ENCODE results near the gene GRIK4.
"Not testable (repeated sequence)": the region's sequence is repeated elsewhere in the genome, so short reads cannot be mapped to it uniquely, and the experiment has no call there.

The GRIK4 gene

GRCh38 chr11:120750647-120751549 lies 239.3 kb downstream of the GRIK4 start:
- Histone ChIP-seq H2AFZ (ENCODE audit: low read depth, low read length) (no peak overlapping the region), H3K4me1 (ENCODE audit: insufficient read depth, low read length) (no peaks in the 10 kb centered on the region), H3K9me3 (ENCODE audit: low read length) (no peaks in the 10 kb centered on the region), H3K4me3 (ENCODE audit: low read length) (no peak overlapping the region), H3K27me3 (ENCODE audit: insufficient read depth, low read length) (no peaks in the 10 kb centered on the region), H3K36me3 (ENCODE audit: insufficient read depth, low read length) (no peaks in the 10 kb centered on the region)

GRCh38 chr11:120751550-120751949 lies 240.0 kb downstream of the GRIK4 start:
- Histone ChIP-seq H3K4me3 (ENCODE audit: low read length) (no peak overlapping the region), H2AFZ (ENCODE audit: low read depth, low read length) (no peak overlapping the region), H3K27me3 (ENCODE audit: insufficient read depth, low read length) (no peaks in the 10 kb centered on the region), H3K4me1 (ENCODE audit: insufficient read depth, low read length) (no peaks in the 10 kb centered on the region), H3K9me3 (ENCODE audit: low read length) (no peaks in the 10 kb centered on the region), H3K36me3 (ENCODE audit: insufficient read depth, low read length) (no peaks in the 10 kb centered on the region)

GRCh38 chr11:120752668-120753067 lies 241.1 kb downstream of the GRIK4 start:
- no peaks in the 10 kb centered on the region for H3K27me3 ChIP-seq (ENCODE audit: insufficient read depth, low read length)
- no peaks in the 10 kb centered on the region for H3K36me3 ChIP-seq (ENCODE audit: insufficient read depth, low read length)
- no peak overlapping the region for H2AFZ ChIP-seq (ENCODE audit: low read depth, low read length)

GRCh38 chr11:120756931-120757330 lies 245.4 kb downstream of the GRIK4 start:
- H3K36me3 ChIP-seq (ENCODE audit: insufficient read depth, low read length): no peaks in the 10 kb centered on the region
- no peak overlapping the region for H3K4me3 ChIP-seq (ENCODE audit: low read length)
- no peaks in the 10 kb centered on the region for H3K9me3 ChIP-seq (ENCODE audit: low read length)
- no peaks in the 10 kb centered on the region for H3K27me3 ChIP-seq (ENCODE audit: insufficient read depth, low read length)
- no peaks in the 10 kb centered on the region for H3K4me1 ChIP-seq (ENCODE audit: insufficient read depth, low read length)
- H2AFZ ChIP-seq (ENCODE audit: low read depth, low read length): no peak overlapping the region

More at GRCh38 chr11:120752668-120753067, 241.1 kb downstream of the GRIK4 start:
- Histone ChIP-seq H3K4me1 (ENCODE audit: insufficient read depth, low read length) (no peaks in the 10 kb centered on the region), H3K9me3 (ENCODE audit: low read length) (no peaks in the 10 kb centered on the region), H3K4me3 (ENCODE audit: low read length) (no peak overlapping the region)

GRCh38 chr11:120759046-120759445 lies 247.5 kb downstream of the GRIK4 start:
- no peaks in the 10 kb centered on the region for H3K9me3 ChIP-seq (ENCODE audit: low read length)
- H2AFZ ChIP-seq (ENCODE audit: low read depth, low read length): no peak overlapping the region
- no peaks in the 10 kb centered on the region for H3K36me3 ChIP-seq (ENCODE audit: insufficient read depth, low read length)
- H3K27me3 ChIP-seq (ENCODE audit: insufficient read depth, low read length): no peaks in the 10 kb centered on the region
- H3K4me1 ChIP-seq (ENCODE audit: insufficient read depth, low read length): no peaks in the 10 kb centered on the region
- no peak overlapping the region for H3K4me3 ChIP-seq (ENCODE audit: low read length)

- H3K4me3 ChIP-seq (ENCODE audit: low read length); H3K27me3 ChIP-seq (ENCODE audit: insufficient read depth, low read length); H3K9me3 ChIP-seq (ENCODE audit: low read length); H2AFZ ChIP-seq (ENCODE audit: low read depth, low read length); H3K4me1 ChIP-seq (ENCODE audit: insufficient read depth, low read length); H3K36me3 ChIP-seq (ENCODE audit: insufficient read depth, low read length): not testable (repeated sequence)
Measured at GRCh38 chr11:120765710-120766109, 254.2 kb downstream of the GRIK4 start.

GRCh38 chr11:120766318-120766717 lies 254.8 kb downstream of the GRIK4 start:
- no peak overlapping the region for H3K4me3 ChIP-seq (ENCODE audit: low read length)
- no peaks in the 10 kb centered on the region for H3K27me3 ChIP-seq (ENCODE audit: insufficient read depth, low read length)
- H3K4me1 ChIP-seq (ENCODE audit: insufficient read depth, low read length): no peaks in the 10 kb centered on the region
- H2AFZ ChIP-seq (ENCODE audit: low read depth, low read length): no peak overlapping the region
- no peaks in the 10 kb centered on the region for H3K36me3 ChIP-seq (ENCODE audit: insufficient read depth, low read length)
- H3K9me3 ChIP-seq (ENCODE audit: low read length): peaks cover 5% of the 10 kb centered on the region

- Histone ChIP-seq H3K4me3 (ENCODE audit: low read length) (no peak overlapping the region), H2AFZ (ENCODE audit: low read depth, low read length) (no peak overlapping the region), H3K9me3 (ENCODE audit: low read length) (peaks cover 12% of the 10 kb centered on the region)
Measured at GRCh38 chr11:120768949-120769348, 257.4 kb downstream of the GRIK4 start.

GRCh38 chr11:120769906-120770305 lies 258.4 kb downstream of the GRIK4 start:
- Histone ChIP-seq H3K36me3 (ENCODE audit: insufficient read depth, low read length) (no peaks in the 10 kb centered on the region), H3K9me3 (ENCODE audit: low read length) (peaks cover 14% of the 10 kb centered on the region), H2AFZ (ENCODE audit: low read depth, low read length) (no peak overlapping the region), H3K27me3 (ENCODE audit: insufficient read depth, low read length) (no peaks in the 10 kb centered on the region), H3K4me1 (ENCODE audit: insufficient read depth, low read length) (no peaks in the 10 kb centered on the region), H3K4me3 (ENCODE audit: low read length) (no peak overlapping the region)

More at GRCh38 chr11:120768949-120769348, 257.4 kb downstream of the GRIK4 start:
- Histone ChIP-seq H3K36me3 (ENCODE audit: insufficient read depth, low read length) (no peaks in the 10 kb centered on the region), H3K4me1 (ENCODE audit: insufficient read depth, low read length) (no peaks in the 10 kb centered on the region), H3K27me3 (ENCODE audit: insufficient read depth, low read length) (no peaks in the 10 kb centered on the region)

GRCh38 chr11:120771551-120772060 lies 260.1 kb downstream of the GRIK4 start:
- Histone ChIP-seq H3K9me3 (ENCODE audit: low read length) (peaks cover 11% of the 10 kb centered on the region), H2AFZ (ENCODE audit: low read depth, low read length) (no peak overlapping the region), H3K27me3 (ENCODE audit: insufficient read depth, low read length) (no peaks in the 10 kb centered on the region), H3K36me3 (ENCODE audit: insufficient read depth, low read length) (no peaks in the 10 kb centered on the region), H3K4me1 (ENCODE audit: insufficient read depth, low read length) (peaks cover 3% of the 10 kb centered on the region), H3K4me3 (ENCODE audit: low read length) (no peak overlapping the region)

GRCh38 chr11:120773501-120774031 lies 262.0 kb downstream of the GRIK4 start:
- Histone ChIP-seq H3K4me3 (ENCODE audit: low read length) (no peak overlapping the region), H2AFZ (ENCODE audit: low read depth, low read length) (no peak overlapping the region), H3K4me1 (ENCODE audit: insufficient read depth, low read length) (peaks cover 17% of the 10 kb centered on the region), H3K9me3 (ENCODE audit: low read length) (peaks cover 9% of the 10 kb centered on the region), H3K27me3 (ENCODE audit: insufficient read depth, low read length) (no peaks in the 10 kb centered on the region), H3K36me3 (ENCODE audit: insufficient read depth, low read length) (no peaks in the 10 kb centered on the region)

- Histone ChIP-seq H2AFZ (ENCODE audit: low read depth, low read length) (no peak overlapping the region), H3K4me1 (ENCODE audit: insufficient read depth, low read length) (peaks cover 29% of the 10 kb centered on the region), H3K36me3 (ENCODE audit: insufficient read depth, low read length) (no peaks in the 10 kb centered on the region), H3K9me3 (ENCODE audit: low read length) (peaks cover 9% of the 10 kb centered on the region), H3K4me3 (ENCODE audit: low read length) (no peak overlapping the region), H3K27me3 (ENCODE audit: insufficient read depth, low read length) (no peaks in the 10 kb centered on the region)
Measured at GRCh38 chr11:120774591-120775386, 263.2 kb downstream of the GRIK4 start.
